HPDE6-E6E7 (cell line): ENCODE data around the gene ALG12.
A peak's percentile ranks its signal among the peaks of the same experiment; 100 is the strongest.
"Not testable (repeated sequence)": the region's sequence is repeated elsewhere in the genome, so short reads cannot be mapped to it uniquely, and the experiment has no call there.

Experiments used
- DNase-seq: peaks from one replicate; pipeline ENCODE4 v3.0.0; 2011; ENCODE audit warnings: missing footprints; ENCODE audit errors: extremely low spot score

The ALG12 gene

DNA sequence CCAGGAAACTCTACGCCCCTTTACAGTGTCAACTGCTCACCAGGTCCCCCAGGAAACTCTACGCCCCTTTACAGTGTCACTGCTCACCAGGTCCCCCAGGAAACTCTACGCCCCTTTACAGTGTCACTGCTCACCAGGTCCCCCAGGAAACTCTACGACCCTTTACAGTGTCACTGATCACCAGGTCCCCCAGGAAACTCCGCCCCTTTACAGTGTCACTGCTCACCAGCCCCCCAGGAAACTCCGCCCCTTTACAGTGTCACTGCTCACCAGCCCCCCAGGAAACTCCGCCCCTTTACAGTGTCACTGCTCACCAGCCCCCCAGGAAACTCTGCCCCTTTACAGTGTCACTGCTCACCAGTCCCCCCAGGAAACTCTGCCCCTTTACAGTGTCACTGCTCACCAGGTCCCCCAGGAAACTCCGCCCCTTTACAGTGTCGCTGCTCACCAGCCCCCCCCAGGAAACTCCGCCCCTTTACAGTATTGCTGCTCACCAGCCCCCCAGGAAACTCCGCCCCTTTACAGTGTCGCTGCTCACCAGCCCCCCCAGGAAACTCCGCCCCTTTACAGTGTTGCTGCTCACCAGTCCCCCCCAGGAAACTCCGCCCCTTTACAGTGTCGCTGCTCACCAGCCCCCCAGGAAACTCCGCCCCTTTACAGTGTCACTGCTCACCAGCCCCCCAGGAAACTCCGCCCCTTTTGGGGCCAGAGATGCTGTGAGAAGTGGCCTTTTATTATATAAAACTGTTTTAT is 27.0 kb upstream of the ALG12 start:
- not testable (repeated sequence) for DNase-seq

DNA sequence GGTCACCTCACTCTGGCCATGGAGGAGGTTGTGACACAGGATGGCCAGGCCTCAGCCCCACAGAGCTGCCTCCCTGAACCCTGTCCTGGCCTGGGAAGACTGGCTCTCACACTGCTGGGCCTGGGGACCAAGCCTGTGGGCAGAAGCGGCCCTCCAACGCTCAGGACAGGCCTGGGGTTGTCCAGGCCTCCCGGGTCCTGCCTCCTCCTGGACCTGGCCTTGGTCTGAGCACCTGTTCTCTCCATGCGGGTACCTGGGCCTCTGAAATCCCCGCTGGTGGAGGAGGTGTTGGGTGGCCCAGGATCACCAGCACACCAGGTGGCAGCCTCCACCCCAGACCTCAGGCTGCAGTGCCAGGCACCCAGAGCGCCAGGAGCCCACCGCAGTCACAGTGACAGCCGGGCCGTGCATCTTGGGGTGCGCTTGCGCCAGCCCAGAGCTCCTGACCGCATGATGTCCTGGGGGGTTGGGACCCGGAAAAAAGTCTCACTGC is 26.2 kb upstream of the ALG12 start:
- no peak for DNase-seq

DNA sequence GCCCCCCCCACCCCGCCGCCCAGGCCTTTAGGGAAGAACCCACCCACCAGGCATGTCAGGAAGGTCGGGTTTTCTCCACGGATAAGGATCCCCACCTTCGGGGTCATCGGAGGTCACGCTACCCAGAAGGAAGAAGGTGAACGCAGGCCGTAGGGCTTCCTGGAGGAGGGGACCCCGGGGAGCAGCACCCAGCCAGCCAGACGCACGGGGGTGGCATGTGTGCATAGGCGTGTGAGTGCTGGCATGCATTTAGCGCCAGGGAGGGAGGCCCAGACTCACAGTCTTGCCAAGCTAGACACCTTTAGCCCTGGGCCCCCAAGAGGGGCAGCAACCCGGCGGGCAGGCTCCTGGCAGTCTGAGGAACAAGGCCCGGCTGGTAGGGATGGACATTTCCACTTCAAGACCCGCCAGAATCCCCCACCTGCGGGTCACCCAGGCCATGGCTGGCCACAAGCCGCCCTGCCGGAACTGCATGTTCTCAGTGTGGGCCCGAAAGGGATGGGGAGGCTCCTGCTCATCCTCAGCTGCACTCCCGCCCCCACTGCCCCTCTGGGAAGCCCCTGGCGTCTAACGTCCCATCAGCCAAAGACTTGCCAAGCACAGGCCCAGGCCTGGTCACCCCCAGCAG is 25.6 kb upstream of the ALG12 start:
- no peak for DNase-seq

DNA sequence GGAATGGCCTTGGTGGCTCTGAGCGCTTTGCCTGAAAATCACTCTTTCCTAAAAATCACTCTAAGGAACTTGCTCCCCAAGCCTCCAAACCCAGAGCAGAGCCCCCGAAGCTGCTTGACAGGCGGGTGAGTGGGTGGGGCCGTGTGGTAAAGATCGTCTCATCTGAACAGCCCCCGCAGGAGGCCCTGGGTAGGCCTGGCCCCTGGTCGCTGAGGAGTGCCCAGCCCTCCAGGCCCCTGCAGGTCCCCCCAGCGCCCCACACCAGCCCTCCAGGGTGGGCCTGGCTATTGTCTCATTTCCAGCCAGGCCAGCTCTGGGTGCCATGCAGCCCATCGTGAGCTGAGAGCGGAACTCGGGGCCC is 25.1 kb upstream of the ALG12 start:
- no peak for DNase-seq

DNA sequence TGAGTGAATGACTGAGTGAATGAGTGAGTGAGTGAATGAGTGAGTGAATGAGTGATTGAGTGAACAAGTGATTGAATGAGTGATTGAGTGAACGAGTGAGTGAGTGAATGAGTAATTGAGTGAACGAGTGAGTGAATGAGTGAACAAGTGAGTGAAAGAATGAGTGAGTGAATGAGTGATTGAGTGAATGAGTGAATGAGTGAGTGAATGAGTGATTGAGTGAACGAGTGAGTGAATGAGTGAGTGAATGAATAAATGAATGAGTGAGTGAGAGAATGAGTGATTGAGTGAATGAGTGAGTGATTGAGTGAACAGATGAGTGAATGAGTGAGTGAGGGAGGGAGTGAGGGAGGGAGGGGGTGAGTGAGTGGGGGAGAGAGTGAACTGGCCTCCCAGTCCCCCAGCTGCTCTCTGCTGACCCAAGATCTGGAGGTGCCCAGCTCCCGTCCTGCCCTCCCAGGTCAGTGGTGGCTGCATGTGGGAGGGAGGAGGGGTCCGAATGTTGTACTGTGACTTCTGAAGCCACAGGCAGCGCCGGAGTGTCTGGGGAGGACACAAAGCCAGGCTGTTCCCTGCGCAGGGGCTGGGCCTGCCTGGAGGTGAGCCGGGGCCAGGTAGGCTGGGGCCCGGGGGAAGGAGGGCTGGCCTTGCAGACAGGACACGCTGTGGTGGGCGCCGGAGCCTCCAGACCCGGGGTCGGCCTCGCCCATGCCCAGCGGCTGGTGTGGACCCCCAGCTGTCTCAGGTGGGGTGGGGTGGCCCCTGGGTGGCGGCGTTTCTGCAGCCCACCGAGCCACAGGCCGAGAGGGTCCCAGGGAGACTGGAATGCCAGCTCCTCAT is 24.5 kb upstream of the ALG12 start:
- DNase-seq, result no peak

DNA sequence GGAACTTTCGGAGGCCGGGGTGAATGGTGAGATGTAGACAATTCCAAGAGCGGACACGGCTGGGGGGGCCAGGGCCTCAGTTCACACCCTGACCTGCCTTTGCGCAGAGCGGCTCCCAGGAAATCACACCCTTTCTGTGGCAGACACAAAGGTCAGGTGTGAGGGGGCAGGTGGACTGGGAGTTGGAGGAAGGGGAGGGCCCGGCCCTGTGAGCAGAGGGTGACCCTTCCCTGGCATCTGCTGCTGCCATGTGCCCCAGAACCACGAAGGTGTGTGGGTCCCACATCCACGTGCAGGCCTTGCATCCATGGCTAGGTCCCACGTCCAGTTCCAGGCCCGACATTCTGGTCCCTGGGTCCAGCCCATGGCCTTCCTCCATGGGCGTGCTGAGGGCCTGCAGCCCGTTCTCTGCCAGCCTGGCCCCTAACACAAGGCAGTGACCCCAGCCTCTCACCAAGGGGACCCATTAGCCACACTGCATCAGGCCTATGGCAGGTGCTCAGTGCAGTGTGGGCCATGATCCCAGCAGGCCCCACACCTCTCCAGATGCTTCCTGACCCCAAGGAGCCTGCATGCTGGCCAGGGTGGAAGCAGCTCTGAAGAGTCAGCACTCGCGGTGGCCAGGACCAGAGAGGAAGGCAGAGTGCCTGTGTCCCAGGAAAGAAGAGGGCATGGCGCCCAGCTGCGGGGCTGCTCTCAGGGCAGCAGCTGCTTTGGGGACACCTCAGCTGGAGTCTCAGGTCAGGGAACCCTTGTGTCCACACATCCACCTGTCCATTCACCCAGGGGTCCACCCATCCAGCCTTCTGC is 23.5 kb upstream of the ALG12 start:
- no peak for DNase-seq

DNA sequence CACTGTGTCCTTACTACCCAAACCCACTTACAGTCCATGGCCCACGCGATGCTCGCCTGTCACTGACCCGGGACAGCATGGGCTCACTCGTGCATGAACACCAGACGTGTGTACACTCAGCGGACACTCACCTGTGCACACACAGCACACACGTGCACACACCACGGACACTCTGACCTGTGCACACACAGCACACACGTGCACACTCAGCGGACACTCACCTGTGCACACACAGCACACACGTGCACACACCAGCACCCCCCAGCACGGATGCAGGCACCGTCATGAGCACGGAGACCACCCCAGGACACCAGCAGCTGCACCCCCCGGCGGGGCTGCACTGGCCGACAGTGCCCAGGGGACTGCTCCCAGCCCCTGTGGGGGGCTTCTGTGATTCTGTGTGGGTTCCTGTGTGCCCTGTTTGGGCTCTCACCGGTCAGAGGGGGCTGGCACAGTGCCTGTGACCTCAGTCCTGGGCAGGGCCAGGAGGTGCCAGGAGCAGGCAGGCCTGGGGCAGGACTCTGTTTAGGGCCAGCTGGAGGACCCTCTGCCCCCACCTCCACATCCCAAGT is 20.4 kb upstream of the ALG12 start:
- no peak for DNase-seq

DNA sequence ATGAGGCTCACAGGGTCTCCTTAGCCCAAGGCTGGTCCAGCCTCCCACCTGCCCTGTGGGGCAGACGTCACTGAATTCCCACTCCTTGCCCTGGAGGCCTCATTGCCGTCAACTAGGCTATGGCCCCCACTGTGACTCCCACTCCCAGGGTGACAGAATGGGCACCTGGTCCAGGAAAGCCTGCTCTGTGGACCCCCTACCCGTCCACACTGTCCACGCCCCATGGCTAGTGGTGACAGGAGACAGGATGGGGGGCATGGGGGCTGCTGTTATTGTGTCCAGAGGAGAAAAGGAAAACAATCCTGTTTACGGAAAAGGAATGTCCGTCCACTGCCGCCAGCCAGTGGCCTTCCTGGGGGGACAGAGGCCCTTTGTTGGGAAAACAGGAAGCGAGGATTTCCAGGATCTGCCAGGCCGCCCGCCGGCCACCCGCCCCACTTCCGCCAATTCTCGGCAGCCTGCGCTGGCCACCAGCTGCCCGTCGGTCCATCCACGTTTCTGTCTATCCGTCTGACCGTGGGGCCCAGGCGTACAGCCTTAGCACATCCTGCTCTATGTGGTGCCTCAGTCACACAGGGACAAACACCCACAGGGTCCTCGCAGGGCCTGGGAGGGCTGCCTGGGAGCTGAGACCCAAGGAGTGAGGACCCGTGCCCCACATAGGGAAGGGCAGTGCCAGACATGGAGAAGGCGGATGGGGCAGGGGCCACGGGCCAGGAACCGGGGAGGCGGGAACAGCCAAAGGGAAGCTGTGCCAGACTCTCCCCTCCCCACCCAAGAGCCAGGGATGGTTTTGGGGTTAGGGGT is 19.7 kb upstream of the ALG12 start:
- no peak for DNase-seq

DNA sequence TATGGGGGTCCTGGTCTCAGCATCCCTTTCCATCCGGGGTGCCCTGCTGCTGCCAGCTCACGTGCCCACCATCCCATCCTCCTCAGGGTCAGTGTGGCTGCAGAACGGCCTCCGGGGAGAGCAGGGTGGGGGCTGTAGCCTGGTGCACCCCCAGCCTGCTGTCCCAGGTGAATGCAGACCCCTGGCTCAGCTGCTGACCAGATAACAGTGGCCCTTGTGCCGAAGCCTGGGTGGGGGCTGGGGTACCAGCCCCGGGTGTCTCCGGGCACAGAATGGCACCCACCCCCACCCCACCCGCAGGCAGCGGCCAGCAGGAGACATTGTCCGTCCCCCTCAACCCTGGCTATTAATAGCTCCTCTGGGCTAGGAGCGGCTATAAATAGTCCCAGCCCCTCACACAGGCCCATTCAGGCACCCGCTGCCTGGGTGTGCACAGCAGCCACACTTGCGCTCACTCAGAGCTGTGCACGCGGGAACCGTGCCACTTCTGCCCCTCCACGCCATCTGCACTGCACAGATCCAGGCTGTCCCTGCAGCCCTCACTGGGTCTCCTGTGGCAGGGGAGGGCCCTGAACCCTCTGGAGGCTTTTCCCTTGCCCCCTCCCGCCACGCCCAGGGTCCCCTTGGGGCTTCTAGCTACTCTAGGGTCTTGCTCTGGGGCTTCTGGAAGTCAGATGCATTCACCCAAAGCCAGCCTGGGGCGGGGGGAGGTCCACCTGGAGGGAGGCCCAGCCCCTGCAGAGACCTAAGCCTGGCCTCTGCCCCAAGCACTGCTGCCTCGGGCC is 18.9 kb upstream of the ALG12 start:
- no peak for DNase-seq

DNA sequence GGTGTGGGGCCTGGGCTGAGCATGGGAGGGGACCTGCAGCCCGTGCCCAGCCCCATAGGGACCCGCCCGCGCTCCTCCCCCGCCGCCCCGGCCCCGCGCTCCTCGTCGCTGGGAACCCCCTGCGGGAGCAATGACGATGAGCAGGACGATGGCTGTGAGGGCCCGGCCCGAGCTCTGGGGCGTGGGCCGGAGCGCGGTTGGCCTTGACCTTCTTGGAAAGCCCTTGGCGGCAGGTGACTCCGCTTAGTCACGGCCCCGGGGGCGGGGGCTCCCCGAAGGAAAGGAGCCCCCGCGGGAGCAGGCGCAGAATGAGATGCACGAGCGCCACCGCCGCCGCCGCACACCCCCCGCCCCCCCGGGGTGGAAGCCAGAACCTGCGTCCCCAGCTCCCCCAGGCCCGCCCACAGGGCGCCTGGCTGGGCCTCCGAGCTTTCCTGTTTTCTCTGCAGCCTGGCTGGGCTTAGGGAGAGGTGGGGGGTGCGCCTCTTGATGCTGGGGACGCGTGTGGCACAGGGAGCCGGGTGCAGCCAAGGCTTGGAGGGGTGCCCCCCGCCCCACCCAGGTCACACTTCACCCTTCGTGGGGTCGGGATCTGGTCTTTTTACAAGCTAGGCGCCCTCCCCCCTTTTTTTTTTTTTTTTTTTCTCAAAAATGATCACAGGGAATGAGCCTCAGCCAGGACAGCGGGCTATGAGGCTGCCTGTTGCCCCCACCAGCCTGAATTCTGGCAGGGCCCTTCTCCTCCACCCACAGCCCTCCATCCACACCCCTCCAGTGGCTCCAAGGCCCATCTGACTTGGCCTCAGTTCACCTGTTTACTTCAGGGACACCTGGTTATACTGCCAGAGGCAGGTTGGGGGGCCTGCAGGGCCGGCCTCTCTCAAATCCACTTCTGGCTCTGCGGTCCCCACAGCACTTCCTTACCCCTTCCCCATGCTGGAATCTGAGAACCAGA is 18.1 kb upstream of the ALG12 start:
- DNase-seq, result peak; percentile 56

DNA sequence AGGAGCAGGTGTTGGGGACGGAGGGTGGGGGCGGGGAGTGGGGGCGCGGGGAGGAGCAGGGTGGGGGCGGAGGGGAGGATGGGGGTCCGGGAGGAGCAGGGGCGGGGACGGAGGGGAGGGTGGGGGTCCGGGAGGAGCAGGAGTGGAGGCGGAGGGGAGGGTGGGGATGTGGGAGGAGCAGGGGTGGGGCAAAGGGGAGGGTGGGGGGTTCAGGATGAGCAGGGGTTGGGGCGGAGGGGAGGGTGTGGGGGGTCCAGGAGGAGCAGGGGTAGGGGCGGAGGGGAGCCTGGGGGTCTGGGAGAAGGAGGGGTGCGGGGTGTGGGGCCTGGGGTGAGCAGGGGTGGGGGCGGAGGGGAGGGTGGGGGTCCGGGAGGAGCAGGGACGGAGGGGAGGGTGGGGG is 17.3 kb upstream of the ALG12 start:
- no peak for DNase-seq

DNA sequence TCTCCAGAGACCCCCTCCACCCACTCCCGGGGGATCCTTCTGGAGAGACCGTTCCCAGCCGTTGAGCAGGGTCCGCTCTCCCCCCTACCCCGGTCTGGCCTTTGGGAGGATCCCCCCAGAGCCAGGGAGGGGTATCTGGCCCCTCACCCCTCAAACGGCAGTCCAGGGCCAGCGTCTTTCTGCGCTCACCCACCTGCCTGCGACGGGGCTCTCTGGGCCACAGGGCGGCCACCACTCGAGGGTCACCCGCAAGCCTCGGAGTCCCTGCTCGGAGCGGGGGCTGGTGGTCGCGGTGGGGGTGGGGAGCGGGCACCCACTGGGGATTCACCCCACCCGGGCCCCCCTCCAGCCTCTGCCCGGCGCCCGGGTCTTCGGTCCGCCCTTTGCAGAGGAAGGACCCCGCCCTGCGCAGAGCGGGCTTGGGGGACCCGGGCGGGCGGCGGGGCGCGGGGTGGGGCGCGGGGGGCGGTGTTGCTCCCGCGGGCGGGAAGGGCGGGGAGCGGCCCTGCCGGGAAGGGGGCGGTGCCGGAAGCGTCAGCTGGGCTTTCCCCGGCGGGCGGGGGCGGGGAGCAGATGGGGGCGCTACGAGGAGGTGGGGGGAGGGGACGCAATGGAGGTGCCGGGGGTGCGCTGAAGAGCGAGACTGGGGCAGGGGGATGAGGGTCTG is 16.8 kb upstream of the ALG12 start:
- DNase-seq, result no peak

DNA sequence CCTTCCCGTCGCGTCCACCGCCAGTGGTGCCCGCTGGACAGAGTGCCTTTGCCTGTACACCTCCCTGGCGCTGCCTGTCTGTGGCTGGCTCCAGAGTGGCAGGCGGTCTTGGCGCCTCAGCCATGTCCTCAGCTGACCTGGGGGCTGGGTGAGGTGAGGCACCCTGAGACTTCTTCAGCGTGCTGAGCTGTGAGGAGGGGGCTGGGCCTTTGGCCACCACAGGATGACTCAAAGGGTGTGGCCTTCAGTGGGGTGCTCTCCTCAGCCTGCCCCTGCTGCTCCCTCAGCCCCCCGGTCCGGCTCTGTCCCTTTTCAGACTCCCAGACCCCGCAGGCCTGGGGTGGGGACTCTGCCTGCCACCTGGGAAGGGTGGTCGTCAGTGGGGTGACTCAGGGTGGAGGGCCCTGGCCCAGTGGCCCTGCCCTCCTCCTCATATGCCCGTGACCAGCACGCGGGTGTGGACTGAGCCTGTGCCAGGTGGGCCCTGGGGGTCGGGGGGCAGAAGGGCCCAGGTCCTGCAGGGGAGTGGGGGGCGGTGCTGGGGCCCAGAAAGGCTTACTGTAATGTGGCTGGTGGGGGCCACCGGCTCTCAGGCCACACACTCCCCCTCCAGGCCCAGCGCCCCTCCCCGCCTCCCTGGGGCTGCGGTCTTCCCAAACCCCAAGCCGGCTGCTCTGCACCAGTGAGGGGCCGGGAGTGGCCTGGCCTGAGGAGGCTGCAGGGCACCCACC is 16.1 kb upstream of the ALG12 start:
- DNase-seq, result no peak

DNA sequence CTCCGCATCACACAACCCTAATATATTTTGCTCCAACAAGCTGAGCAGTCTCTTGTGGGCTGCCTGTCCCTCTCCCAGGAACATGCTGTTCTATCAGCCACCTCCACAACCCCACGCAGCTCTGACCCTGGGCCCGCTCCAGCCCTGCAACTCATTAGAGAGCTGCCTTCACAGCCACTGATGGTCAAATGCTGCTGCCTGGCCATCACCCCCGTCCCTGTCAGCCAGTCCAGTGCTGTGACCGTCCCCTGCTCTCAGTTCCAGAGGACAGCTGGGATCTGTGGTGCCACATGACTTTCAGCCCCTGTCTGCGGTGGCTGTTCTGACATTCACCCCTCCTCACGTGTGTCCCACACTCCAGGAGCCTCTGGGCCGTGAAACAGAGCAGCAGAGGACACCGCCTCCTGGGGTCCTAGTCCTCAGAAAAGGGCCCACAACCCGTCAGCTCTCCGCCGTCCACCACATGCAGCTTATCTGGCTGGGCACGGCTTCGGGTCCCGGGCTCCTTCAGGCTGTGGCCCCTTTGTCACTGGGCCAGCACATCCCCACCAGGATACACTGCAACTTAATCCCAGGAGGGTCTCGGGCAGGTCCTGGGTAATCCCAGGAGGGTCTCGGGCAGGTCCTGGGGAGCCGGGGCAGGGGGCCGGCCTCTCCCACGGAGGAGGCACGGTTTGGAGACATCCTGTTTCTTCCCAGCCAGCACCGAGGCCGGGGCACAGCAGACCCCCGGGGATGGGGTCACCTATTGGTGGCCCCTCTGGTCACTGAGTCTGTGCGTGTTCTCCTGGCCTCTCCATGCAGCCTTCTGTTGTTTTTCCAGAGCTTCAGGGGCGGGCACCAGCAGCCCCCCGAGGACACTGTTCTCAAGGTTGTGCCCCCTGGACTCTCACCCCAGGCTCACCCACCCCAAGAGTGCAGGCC is 15.3 kb upstream of the ALG12 start:
- DNase-seq, result no peak

DNA sequence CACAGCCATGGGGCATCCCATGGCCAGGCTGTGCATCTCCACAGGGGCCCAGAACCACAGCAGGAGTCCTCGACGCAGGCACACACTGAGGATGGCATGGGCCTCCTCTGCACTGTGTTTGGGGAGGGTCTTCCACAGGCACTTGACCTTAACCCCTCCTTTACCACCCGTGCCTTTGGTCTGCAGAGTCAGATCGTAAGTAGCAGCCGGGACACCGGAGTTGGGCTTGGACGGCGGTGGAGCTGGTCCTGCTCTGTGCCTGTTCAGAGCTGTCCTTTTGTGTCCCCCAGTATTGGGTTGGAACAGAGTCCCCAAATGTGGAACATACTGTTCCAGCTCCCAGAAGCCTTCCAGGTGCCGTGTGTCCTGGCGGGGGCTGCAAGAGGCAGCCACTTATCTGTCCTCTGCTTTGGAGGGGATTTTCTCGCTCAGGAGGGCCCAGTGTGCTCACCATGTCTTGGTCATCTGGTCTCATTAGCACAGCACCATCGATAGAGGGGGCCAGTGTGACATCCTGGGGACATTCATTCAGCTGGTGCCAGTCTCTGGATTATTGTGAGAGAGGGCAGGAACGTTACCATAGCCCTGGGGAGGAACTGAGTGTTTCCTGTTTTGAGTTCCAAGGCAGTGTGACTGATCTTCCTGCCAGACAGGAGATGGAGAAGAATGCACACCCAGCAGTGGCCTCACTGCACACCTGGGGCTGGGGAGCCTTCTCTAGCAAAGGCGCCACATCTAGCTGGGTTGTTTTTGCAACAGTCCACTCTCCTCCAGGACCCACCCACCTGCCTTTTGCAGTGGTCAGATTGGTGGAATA is 12.6 kb upstream of the ALG12 start:
- DNase-seq, result peak; percentile 68
